Upper lobe of left lung (tissue), 4 donors: ENCODE results near the gene AGMO.

Source experiments
- POLR2A ChIP-seq, 4 donors: fragments of 450-650 bp; IDR thresholded peaks; one replicate each; pipeline ENCODE4 v1.5.1; 2016 to 2017; ENCODE audit warnings: antibody characterized with exemption in 4 of 4, mild to moderate bottlenecking in 2 of 4
- TF ChIP-seq, protein P1 (sequence below), 6 experiments: fragments of 450-650 bp in 4 of 6; fragments of 200-600 bp in 2 of 6; sonication (generic) in 2 of 6; IDR thresholded peaks; one replicate each; pipeline ENCODE4 v1.5.1; 2016 to 2019; ENCODE audit warnings: antibody characterized with exemption in 6 of 6

DNA sequence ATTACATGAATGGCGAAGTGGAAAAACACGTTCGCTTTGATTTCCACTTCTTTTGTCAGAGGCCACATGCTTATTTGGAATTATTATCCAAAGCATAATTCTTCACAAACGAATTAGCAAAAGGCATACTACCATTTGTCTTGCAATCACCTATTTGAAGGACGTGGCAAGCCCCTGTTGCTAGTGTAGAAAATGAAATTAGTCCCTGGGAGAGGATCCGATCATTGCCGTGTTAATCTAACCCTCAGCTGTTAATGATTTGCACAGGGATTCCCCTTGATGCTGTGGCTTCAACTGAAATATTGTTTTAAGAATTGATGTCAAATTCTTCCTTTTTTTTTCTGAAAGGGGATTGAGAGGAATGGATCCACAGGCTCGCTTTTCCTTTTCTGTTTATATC is 4.6 kb downstream of the AGMO start:
- TF ChIP-seq, protein P1, sequence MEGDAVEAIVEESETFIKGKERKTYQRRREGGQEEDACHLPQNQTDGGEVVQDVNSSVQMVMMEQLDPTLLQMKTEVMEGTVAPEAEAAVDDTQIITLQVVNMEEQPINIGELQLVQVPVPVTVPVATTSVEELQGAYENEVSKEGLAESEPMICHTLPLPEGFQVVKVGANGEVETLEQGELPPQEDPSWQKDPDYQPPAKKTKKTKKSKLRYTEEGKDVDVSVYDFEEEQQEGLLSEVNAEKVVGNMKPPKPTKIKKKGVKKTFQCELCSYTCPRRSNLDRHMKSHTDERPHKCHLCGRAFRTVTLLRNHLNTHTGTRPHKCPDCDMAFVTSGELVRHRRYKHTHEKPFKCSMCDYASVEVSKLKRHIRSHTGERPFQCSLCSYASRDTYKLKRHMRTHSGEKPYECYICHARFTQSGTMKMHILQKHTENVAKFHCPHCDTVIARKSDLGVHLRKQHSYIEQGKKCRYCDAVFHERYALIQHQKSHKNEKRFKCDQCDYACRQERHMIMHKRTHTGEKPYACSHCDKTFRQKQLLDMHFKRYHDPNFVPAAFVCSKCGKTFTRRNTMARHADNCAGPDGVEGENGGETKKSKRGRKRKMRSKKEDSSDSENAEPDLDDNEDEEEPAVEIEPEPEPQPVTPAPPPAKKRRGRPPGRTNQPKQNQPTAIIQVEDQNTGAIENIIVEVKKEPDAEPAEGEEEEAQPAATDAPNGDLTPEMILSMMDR (IDR thresholded peaks at IDR 0.05), result no peak
- TF ChIP-seq POLR2A (IDR thresholded peaks at IDR 0.05), result no peak
